ENCODE measurements around the gene POLDIP2.

DNA sequence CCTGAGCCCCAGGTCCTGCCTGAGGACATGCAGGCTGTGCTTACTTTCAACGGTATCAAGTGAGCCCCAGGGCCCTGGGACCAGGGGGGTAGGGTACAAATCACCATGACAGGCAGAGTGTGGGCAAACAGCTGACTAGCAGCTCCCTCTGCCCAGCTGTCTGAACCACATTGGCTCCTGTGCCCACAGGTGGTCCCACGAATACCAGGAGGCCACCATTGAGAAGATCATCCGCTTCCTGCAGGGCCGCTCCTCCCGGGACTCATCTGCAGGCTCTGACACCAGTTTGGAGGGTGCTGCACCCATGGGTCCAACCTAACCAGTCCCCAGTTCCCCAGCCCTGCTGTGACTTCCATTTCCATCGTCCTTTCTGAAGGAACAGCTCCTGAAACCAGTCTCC is 38.6 kb upstream of the POLDIP2 start:
- TF ChIP-seq, protein P1, sequence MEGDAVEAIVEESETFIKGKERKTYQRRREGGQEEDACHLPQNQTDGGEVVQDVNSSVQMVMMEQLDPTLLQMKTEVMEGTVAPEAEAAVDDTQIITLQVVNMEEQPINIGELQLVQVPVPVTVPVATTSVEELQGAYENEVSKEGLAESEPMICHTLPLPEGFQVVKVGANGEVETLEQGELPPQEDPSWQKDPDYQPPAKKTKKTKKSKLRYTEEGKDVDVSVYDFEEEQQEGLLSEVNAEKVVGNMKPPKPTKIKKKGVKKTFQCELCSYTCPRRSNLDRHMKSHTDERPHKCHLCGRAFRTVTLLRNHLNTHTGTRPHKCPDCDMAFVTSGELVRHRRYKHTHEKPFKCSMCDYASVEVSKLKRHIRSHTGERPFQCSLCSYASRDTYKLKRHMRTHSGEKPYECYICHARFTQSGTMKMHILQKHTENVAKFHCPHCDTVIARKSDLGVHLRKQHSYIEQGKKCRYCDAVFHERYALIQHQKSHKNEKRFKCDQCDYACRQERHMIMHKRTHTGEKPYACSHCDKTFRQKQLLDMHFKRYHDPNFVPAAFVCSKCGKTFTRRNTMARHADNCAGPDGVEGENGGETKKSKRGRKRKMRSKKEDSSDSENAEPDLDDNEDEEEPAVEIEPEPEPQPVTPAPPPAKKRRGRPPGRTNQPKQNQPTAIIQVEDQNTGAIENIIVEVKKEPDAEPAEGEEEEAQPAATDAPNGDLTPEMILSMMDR (IDR thresholded peaks at IDR 0.05), result no peak
- no peak for TF ChIP-seq POLR2A (IDR thresholded peaks at IDR 0.05)
